ENCODE measurements around the gene FBXO36.

GRCh38 chr2:229920011-229920641 lies 2.2 kb upstream of the FBXO36 start:
- TF ChIP-seq, protein P1, sequence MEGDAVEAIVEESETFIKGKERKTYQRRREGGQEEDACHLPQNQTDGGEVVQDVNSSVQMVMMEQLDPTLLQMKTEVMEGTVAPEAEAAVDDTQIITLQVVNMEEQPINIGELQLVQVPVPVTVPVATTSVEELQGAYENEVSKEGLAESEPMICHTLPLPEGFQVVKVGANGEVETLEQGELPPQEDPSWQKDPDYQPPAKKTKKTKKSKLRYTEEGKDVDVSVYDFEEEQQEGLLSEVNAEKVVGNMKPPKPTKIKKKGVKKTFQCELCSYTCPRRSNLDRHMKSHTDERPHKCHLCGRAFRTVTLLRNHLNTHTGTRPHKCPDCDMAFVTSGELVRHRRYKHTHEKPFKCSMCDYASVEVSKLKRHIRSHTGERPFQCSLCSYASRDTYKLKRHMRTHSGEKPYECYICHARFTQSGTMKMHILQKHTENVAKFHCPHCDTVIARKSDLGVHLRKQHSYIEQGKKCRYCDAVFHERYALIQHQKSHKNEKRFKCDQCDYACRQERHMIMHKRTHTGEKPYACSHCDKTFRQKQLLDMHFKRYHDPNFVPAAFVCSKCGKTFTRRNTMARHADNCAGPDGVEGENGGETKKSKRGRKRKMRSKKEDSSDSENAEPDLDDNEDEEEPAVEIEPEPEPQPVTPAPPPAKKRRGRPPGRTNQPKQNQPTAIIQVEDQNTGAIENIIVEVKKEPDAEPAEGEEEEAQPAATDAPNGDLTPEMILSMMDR (IDR thresholded peaks at IDR 0.05; ENCODE audit: borderline replicate concordance, extremely low read depth, low read length, poor library complexity, severe bottlenecking), result no peak
- TF ChIP-seq EZH2 (IDR thresholded peaks at IDR 0.05; ENCODE audit: borderline replicate concordance, low read depth, low read length, severe bottlenecking), result no peak

Data from DND-41 (cell line).